GM03348 (cell line): ENCODE measurements around the gene RNF40.
"Not testable (repeated sequence)": the region's sequence is repeated elsewhere in the genome, so short reads cannot be mapped to it uniquely, and the experiment has no call there.

Experiments used
- DNase-seq: peaks from one replicate; pipeline ENCODE4 v3.0.0; 2012; ENCODE audit warnings: low spot score

The RNF40 gene

DNA sequence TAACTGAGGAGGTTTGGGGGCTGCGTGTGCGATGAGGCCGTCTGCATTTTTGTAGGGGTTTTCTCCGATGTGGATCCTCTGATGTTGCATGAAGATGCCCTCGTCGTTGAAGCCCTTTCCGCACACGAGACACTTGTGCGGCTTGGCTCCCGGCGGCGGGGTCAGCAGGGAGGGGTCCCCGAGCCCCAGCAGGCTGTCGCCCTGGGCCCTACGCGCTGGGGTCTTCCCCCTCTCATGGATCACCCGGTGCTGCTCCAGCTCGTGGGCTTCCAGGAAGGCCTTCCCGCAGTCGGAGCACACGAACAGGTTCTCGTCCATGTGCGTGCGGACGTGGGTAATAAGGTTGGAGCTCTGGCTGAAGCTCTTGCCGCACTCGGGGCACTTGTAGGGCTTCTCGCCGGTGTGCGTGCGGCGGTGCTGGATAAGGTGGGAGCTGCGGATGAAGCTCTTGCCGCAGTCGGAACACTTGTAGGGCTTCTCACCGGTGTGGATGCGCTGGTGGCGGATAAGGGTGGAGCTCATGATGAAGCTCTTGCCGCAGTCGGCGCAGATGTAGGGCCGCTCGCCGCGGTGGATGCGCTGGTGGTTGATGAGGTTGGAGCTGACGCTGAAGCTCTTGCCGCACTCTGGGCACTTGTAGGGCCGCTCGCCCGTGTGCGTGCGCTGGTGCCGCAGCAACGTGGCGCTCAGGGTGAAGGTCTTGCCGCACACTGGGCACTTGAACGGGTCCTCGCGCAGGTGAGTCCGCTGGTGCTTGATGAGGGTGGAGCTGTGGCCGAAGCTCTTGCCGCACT lies 20.6 kb downstream of the RNF40 start:
- no peak for DNase-seq

DNA sequence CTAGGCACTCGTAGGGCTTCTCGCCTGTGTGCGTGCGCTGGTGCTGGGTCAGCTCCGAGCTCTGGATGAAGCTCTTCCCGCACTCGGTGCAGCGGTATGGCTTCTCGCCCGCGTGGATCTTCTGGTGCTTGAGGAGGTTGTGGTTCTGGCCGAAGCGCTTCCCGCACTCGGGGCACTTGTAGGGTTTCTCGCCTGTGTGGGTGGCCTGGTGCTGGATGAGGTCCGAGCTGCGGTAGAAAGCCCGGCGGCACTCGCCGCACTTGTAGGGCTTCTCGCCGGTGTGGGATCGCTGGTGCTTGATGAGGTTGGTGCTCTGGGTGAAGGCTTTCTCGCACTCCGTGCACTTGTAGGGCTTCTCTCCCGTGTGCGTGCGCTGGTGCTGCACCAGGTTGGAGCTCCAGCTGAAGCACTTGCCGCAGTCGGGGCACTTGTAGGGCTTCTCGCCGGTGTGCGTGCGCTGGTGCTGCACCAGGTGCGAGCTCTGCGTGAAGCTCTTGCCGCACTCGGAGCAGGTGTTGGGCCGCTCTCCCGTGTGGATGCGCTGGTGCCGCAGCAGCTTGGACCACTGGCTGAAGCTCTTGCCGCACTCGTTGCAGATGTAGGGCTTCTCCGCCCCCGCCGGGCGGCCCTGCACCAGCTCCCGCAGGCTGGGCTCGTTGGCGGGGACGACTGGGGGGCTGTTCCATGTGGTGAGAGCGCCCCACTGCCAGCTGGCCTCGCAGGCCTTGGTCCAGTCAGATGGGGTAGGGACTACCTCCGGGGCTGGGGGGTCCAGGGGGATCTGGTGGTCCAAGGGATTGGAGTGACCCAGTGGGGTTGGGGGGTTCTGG lies 21.4 kb downstream of the RNF40 start:
- DNase-seq = no peak

DNA sequence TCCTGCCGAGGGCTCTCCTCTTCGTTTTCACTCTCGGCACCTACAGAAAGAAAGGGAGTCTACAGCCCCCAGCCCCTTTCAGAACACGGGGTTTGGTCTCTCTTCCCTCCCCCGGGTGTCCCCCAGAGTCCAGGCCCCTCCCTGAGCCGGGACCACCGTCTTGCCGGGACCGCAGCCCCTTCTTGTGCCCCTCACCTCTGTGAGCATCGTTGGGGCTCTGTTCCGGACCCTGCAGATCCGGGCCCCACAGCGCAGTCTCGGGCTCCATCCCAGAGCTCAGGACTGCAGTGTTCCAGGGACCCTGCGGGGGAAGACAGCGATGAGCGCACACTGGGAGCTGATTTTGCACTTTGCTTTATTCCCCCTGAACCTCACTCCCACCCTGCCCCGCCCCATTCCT lies 22.1 kb downstream of the RNF40 start:
- DNase-seq = no peak

DNA sequence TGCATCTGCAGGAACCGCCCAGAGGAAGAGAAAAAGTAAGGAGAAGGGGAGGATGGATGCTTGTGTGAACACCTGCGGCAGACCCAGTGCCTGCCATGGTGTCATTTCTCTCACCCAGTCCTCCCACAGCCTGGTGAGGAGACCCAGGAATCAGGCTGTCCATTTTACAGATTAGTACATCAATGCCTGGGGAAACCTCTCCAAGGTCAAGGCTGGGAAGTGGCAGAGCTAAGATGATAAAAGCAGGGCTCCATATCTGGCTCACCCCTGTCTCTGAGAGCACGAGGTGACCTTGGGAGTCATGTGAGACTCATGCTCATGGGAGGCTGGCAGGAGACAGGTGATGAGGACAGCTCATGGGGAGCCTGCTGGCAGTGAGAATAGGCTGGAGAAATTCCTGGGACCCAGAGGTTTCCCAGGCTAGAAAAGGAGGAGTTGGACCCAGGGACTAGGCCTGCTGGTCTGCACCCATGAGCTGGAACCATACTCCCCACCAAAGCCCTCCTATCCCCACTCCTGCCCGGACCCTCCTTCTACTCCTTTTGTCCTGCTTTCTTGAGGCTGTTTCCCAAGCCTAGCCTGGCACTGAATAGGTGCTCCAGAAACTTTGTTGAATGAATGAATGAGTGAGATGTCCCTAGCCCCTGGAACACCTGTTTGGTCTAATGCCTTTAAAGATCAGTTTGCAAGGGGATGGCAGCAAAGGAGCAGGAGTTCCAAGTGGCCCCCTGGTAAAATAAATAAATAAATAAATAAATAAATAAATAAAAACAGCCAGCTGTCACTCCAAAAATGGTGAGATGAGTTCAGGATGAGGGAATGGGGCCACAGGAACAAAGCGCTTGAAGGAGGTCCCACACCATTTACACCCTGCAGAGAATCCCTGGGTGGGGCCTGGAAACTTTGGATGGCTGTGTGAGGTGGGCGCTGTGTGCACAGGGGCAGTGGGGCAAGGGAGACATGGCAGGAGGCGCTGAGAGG lies 23.3 kb downstream of the RNF40 start:
- DNase-seq = no peak

DNA sequence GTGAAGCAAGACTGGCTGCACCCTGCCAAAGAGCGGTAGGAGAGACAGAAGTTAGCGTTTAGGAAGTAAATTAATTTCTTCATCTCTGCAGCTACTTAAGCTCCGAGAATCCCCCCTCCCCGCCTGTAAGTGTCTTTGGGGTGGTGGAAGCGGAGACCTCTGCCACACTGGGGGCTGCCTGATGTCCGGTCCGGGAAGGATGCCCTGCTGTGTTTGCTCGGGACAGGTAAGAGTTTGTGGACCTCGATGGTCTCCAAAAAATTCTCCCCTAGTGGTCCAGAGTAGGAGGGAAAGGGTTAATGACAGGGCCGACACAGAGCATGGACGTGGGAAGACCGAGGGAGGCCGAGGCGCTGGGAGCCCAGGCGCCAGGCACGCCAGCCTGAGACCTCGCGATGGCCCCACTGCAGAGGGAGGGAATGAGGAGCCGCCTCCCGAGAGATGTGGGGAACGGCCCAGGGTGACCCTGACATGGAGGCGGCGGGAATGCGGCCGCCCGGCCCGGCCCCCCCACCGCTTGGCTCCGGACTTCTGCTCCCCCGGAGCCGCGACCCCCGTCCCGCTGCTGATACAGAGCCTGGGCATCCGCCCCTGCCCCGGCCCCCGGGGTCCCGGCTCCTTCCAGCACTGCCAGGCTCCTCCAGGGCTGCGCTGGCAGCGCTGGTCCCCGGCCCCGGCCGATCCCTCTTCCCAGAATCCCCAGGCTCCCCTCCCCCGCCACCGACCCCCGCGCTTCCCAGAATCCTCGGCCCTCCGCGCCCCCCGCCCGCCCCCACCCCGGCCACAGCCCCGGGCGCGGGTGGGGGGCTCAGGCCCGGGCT lies 24.2 kb downstream of the RNF40 start:
- DNase-seq = peak; percentile 92

DNA sequence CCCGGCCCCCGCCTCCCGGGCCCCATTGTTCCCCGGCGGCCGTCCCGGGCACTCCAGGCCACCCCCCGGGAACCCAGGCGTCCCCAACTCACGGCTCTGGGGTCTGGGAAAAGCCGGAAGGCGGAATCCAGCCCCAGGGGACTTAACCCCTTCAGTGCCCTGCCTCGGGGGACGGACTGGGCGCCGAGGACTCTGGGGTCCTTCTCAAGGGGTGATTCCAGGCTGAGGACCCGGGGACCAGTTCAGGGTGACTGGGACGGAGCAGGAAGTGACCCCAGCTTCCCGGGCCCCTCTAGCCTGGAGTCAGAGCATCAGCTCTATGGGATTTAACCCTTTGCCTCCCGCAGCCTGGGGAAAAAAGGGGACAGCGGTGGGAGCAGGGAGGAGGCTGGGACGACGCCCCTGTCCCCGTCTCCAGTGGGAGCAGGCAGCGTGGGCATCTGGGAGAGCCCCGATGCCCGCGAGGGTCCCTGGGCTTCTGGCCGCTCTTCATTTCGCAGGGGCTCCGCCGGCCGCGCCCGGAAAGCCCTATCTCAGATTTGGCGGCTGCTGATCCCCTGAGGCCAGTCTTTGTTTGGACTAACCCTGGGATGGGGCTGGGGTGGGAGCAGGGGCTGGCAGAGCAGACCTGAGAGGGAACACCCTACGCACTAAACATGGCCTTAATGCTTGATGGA lies 25.0 kb downstream of the RNF40 start, which contains the start of gene ZNF629:
Gene ZNF629 (minus strand): TSS at position 270 of the 677 bp plus-strand sequence. CDS start 2,723 bp downstream, outside the sequence.
- peak; percentile 91 for DNase-seq

DNA sequence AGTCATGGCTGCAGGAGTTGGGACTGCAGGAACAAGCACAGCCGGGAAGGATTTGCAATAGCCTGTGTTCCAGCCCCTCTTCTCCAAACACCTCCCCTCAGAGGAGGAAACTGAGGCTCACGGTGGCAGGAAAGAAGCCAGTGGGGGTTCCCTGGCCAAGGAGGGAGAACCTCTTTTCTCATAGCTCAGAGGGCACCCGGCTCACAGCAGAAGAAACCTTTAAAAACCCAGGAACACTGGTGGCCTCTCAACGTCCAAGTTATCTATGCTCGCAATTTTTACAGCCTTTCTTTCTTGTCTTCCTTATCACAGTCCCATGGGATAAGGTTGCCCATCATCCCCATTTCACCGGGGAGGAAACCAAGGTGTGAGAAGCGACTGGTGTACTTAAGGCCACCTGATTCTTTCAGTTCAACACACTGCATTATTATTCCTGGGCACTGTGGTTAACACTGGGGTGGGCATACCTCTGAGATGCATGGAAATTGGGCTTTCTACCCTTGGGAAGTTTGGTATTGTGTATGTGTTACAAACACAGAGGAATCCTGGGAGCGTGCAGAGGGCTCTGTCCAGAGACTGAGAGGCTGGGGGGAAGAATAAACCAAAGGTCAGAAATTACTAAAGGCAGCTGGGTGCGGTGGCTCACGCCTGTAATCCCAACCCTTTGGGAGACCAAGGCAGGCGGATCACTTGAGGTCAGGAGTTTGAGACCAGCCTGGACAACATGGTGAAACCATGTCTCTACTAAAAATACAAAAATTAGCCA lies 25.7 kb downstream of the RNF40 start:
- DNase-seq = no peak

DNA sequence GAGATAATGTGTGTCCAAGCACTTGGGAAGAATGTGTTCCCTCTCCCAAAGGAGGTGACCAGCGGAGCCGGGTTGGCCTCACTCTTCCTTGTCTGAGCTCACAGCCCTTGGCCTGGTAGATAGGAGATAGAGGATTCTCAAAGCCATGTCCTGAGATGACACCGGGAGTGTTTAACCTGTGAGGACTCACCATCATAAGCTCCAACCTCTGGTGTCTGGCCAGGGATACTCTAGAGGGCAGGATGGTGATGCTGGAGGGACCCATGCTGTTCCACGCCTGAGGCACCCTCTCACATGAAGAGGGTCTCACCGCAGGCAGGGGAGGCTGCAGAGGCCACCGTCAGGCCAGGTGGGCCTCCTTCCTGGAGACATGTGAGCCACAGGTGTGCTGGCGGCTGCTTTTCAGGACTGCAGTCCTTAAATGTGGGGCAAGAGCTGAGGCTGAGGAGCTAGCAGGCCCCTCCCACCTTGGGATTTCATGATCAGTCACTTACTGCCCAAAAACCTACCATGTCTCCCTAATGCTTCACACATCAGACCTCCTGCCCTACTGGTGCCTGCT lies 31.5 kb downstream of the RNF40 start:
- DNase-seq = no peak

DNA sequence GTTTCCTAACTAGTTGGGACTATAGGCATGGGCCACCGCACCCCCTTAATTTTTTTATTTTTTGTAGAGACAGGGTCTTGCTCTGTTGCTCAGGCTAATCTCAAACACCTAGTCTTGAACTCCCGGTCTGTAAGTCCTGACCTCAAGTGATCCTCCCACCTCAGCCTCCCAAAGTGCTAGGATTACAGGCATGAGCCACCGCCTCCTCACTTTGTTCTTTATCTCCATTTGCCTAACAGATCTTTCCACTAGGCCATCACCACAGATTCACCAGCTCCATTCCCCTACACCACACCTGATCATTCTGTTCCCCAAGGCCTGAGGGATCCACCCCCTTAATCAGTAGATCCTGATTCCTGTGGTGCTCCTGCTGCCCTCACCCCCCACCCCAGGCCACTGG lies 32.5 kb downstream of the RNF40 start:
- no peak for DNase-seq

DNA sequence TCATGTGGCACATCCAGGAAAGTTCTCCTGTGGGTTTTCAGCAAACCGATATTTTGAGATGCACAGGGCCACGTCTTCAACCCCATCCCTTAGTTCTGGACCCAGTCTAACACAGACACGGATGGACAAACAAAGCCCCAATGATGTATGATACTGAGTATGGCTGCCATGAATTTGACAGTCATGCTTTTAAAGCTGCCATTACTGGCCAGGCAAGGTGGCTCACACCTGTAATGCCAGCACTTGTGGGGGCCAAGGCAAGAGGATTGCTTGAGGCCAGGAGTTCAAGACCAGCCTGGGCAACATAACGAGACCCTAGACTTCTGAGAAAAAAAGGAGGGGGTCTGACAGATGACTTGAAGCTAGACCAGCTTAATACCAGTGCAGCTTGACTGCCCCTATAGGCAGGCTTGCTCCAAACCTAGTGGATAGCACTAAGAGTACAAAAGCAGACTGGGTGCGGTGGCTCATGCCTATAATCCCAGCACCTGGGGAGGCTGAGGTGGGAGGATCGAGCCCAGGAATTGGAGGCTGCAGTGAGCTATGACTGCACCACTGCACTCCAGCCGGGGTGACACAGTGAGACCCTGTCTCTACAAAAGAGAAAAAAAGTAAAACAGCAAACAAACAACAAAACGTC lies 35.7 kb downstream of the RNF40 start:
- no peak for DNase-seq

DNA sequence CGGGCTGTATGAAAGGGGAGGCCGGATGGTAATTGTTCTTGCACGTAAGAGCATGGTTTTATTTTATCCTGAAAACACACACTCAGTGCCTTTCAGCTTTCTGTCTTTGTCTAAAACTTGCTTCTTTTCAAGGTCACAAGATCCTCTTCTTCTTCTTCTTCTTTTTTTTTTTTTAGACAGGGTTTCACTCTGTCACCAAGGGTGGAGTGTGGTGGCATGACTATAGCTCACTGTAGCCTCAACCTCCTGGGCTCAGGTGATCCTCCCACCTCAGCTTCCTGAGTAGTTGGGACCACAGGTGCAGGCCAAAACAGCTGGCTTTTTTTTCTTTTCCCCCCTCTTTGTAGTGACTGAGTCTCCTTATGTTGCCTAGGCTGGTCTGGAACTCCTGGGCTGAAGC lies 40.8 kb downstream of the RNF40 start:
- no peak for DNase-seq

DNA sequence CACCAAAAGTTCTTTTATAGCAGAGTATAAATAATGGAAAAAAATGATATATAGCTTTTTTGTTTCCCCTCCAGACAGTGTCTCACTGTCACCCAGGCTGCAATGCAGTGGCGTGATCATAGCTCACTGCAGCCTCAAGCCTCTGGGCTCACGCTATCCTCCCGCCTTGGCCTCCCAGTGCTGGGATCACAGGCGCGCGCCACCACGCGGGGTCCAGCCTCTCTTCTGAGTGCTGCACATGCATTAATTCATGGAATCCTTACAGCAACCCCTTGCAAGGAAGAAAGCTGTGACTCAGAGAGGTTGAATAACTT lies 42.9 kb downstream of the RNF40 start:
- no peak for DNase-seq

DNA sequence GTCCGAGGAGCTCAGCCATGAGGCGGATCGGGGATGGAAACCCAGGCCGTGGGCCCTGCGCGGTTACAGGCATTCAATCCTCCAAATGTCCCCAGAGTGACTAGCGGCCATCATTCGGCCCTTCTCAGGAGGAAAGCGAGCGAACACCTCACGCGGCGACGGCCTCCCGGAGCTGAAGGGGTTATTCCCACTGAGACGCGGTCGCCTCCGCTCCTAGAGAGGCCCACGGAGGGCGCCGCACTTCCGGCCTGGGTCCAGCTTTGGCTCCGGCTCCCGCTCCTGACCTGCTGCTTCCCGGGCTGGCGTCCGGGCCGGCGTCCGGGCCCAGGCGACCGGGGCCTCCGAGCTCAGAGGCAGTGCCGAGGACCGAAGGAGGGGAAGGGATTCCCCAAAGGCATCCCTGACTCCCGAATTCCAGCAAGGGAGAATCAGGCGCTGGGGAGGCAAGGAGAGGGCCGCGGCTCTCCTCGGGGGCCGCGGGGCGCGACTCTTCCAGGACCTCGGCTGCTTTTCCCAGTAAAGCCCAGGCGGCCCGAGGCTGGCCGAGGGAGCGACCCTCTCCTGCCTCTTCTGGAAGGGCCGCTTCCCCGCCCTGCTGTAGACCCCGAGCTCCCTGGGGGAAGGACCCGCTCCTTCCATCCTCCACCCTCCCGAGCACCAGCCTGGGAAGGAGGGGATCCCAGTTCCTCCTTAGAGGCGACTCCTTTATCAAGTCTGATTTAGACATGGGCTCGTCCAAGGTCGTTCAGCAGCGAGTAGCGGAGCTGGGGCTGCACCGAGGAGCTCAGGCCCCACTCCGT lies 43.4 kb downstream of the RNF40 start:
- DNase-seq = peak; percentile 95

DNA sequence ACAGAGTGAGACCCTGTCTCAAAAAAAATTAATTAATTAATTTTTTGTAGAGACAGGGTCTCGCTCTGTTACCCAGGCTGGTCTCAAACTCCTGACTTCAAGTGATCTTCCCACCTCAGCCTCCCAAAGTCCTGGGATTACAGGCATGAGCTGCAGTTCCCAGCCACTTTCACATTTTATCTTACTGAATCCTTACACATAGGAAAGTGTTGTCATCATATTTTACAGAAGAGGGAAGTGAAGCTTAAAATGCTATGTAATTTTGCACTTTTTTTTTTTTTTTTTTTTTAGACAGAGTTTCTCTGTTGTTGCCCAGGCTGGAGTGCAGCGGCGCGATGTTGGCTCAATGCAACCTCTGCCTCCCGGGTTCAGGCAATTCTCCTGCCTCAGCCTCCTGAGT lies 46.0 kb downstream of the RNF40 start:
- DNase-seq = no peak

DNA sequence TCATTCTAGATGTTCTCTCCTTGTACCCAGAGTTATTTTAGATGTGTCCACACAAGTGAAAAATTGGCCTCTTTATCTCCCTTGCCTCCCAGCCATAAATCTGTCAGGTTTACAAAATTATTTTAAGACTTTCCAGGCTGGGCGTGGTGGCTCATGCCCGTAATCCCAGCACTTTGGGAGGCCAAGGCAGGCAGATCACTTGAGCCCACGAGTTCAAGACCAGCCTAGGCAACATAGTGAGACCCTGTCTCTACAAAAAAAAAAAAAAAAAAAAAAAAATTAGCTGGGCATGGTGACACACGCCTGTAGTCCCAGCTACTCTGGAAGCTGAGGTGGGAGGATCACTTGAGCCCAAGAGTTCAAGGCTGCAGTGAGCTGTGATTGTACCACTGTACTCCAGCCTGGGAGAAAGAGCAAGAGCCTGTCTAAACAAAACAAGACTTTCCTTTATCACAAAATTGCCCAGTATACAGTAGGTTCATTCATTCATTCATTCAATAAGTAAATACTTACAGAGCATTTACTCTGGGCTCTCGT lies 46.8 kb downstream of the RNF40 start:
- DNase-seq = not testable (repeated sequence)

DNA sequence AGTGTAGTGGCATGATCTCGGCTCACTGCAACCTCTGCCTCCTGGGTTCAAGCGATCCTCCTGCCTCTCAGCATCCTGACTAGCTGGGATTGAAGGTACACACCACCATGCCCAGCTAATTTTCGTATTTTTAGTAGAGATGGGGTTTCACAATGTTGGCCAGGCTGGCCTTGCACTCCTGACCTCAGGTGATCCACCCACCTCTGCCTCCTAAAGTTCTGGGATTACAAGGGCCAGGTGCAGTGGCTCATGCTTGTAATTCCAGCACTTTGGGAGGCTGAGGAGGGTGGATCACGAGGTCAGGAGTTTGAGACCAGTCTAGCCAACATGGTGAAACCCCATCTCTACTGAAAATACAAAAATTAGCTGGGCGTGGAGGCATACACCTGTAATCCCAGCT lies 47.6 kb downstream of the RNF40 start:
- DNase-seq = not testable (repeated sequence)

DNA sequence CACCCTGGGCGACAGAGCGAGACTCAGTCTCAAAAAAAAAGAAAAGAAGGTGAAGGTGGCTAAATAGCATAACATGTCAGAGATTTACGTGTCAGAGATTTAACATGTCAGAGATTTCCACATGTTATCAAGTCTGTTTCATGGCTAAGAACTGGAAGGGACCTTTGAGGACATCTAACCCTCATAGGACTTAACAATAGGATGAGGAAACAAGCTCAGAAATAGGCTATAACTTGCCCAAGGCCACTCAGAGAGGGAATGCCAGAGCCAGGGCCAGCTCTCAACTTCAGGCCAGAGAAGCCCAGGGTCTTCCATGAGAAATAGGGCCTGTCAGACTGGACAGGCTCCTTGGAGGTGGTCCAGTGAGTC lies 51.7 kb downstream of the RNF40 start:
- DNase-seq = no peak

DNA sequence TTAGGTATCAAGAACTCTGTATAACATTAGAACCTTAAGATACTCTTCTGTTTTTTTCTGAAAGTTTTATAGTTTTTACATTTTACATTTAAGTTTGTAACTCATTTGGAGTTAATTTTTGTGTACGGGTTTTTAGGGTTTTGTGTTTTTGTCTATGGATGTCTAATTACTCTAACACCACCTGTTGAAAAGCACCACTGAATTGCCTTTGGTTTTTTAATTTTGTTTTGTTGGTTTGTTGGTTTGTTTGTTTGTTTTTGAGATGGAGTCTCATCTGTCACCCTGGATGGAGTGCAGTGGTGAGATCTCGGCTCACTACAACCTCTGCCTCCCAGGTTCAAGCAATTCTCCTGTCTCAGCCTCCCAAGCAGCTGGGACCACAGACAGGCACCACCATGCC lies 54.6 kb downstream of the RNF40 start:
- no peak for DNase-seq
